ENCODE measurements around the gene PTH2.
"Not testable (repeated sequence)": the region's sequence is repeated elsewhere in the genome, so short reads cannot be mapped to it uniquely, and the experiment has no call there.

PTH2 gene, protein sequence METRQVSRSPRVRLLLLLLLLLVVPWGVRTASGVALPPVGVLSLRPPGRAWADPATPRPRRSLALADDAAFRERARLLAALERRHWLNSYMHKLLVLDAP

DNA sequence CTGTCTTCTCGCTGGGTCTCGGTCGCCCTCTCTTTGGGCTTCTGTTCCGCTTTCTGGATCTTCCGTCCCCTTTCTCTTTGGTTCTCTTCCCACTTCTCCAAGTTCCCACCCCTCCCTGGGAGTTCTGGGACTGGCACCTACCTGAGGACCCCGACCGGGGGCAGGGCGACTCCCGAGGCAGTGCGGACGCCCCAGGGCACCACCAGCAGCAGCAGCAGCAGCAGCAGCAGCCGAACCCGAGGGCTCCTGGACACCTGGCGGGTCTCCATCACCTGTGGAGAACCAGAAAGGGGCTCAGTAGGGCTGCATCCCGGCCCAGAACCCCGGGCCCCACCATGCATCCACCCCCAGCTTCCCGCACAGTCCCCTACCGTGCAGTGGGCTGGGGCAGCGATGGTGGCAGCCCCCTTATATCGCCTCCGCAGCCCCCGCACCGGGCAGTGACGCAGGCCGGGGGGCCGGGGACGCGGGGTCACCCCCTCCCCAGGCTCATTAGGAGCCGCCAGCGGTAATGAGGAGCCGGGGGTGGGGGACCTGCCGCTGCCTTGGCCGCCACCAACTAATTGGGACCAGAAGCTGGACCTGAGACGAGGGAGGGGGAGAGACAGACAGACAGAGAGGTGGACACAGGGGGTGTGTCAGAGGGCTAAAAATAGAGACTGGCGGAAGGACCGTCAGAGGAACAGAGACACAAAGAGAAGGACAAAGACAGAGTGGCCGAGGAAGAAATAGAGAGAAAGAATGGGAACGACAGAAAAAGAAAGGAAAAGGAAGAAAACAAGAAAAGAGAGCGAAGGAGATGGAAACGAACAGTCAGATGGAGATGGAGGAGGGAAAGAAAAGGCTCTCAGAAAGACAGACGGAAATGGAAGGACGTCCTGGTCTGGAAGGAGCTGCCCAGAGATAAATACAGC is at the start of gene PTH2:
Gene PTH2 (minus strand): TSS at position 371 of the 914 bp plus-strand sequence. CDS start 102 bp downstream, at position 269.
- in situ Hi-C loops (cut with MboI; ENCODE audit: low sequenced_read_pairs), result no loop called here

- in situ Hi-C loops (cut with MboI; ENCODE audit: low sequenced_read_pairs), result no loop called here
These were observed 49.7 kb upstream of the PTH2 start for GRCh38 chr19:49472936-49473335.

GRCh38 chr19:49470615-49470978 is 47.4 kb upstream of the PTH2 start:
- in situ Hi-C loops (cut with MboI; ENCODE audit: low sequenced_read_pairs), result no loop called here

DNA sequence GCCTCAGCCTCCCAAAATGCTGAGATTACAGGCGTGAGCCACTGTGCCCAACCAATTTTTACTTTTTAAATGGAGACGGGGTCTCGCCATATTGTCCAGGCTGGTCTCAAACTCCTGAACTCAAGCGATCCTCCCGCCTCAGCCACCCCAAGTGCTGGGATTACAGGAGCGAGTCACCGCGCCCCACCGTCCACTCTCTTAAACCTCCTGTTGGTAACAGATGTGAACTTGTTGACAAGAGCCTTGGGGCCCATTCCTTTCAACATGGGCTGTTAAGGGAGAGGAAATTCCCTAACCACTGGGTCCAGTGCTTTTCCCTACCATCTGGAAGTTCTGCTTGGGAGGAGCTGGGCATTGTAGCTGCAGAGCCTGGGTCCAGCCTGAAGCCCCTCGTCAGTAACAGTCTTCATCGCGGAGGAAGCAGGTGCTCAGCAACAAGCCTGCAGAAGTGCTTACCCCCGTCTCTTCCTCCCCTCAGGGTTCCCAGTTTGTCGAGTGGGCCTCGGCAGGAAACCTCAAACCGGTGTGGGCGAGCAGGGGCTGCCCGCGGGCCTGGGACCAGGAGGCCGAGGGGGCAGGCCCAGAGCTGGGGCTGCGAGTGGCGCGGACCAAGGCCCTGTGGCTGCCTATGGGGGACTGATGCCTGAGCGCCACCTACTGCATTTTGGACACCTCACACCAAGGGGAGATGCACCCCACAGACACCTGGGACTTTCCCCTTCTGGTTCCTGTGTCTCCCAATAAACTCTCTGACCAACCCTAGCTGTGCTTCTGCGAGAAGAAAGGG is 46.8 kb upstream of the PTH2 start:
- in situ Hi-C loops (cut with MboI; ENCODE audit: low sequenced_read_pairs), result no loop called here

DNA sequence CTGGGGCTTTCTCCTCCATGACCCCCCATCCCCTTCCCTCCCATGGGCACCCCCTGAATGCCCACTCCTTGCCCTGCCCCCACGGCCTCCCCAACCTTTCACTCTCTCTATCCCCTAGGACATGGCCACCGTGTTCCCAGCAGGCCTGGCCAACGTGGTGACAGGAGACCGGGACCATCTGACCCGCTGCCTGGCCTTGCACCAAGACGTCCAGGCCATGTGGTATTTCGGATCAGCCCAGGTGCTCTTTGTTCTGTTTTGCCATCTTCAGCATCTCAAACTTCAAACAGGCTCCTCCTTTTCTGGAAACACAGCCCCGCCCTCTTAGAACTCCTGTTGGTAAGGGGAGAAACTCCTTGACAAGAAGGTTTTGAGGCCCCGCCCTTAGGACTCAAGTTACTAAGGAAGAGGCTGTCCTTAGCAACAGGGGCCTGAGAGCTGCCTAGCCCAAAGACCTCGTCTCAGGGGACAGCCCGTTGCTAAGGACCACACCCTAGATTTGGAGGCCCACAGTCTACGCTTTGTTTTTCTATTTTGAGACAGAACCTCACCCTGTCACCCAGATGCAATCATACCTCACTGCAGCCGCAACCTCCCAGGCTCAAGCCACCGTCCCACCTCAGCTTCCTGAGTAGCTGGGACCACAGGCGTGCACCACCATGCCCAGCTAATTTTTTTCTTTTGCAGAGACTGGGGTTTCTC is 45.7 kb upstream of the PTH2 start:
- in situ Hi-C loops (cut with MboI; ENCODE audit: low sequenced_read_pairs), result no loop called here

- in situ Hi-C loops (cut with MboI; ENCODE audit: low sequenced_read_pairs), result no loop called here
These were observed 45.0 kb upstream of the PTH2 start for GRCh38 chr19:49468199-49468598.

- in situ Hi-C loops (cut with MboI; ENCODE audit: low sequenced_read_pairs), result no loop called here
These were observed 42.1 kb upstream of the PTH2 start for GRCh38 chr19:49465371-49465770.

GRCh38 chr19:49463960-49464740 is 40.9 kb upstream of the PTH2 start:
- in situ Hi-C loops (cut with MboI; ENCODE audit: low sequenced_read_pairs), result no loop called here

- in situ Hi-C loops (cut with MboI; ENCODE audit: low sequenced_read_pairs), result no loop called here
These were observed 39.3 kb upstream of the PTH2 start for GRCh38 chr19:49462492-49462891.

DNA sequence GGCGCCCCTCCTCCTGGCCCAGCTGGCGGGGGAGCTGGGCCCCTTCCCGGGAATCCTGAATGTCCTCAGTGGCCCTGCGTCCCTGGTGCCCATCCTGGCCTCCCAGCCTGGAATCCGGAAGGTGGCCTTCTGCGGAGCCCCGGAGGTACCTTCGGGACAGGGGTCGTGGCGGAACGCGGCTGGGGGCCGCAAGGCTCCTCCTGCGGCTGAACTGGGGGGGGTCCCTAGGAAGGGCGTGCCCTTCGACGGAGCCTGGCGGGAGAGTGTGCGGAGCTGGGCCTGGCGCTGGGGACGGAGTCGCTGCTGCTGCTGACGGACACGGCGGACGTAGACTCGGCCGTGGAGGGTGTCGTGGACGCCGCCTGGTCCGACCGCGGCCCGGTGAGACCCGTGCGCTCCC is 38.4 kb upstream of the PTH2 start:
- in situ Hi-C loops (cut with MboI; ENCODE audit: low sequenced_read_pairs), result no loop called here

DNA sequence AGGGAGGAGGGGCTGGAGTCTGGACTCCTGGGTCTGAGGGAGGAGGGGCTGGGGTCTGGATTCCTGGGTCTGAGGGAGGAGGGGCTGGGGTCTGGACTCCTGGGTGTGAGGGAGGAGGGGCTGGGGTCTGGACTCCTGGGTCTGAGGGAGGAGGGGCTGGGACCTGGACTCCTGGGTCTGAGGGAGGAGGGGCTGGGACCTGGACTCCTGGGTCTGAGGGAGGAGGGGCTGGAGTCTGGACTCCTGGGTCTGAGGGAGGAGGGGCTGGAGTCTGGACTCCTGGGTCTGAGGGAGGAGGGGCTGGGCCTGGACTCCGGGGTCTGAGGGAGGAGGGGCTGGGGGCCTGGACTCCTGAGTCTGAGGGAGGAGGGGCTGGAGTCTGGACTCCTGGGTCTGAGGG is 37.9 kb upstream of the PTH2 start:
- in situ Hi-C loops (cut with MboI; ENCODE audit: low sequenced_read_pairs), result not testable (repeated sequence)

- in situ Hi-C loops (cut with MboI; ENCODE audit: low sequenced_read_pairs), result no loop called here
These were observed 36.1 kb upstream of the PTH2 start for GRCh38 chr19:49459388-49459787.

GRCh38 chr19:49458567-49458903 is 35.3 kb upstream of the PTH2 start:
- in situ Hi-C loops (cut with MboI; ENCODE audit: low sequenced_read_pairs), result no loop called here

DNA sequence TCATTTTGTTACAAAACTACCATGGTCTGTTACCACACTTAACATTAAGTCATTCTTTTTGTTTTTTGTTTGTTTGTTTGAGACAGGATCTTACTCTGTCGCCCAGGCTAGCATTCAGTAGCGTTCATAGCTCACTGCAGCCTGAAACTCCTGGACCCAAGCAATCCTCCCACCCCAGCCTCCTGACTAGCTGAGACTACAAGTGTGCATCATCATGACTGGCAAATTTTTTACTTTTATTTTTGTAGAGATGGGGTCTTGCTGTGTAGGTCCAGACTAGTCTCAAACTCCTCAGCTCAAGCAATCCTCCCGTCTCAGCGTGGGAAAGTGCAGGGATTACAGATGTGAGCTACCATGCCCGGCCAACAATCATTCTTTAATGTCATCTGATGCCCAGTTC is 33.1 kb upstream of the PTH2 start:
- in situ Hi-C loops (cut with MboI; ENCODE audit: low sequenced_read_pairs), result no loop called here

GRCh38 chr19:49455773-49456172 is 32.5 kb upstream of the PTH2 start:
- in situ Hi-C loops (cut with MboI; ENCODE audit: low sequenced_read_pairs), result no loop called here

- in situ Hi-C loops (cut with MboI; ENCODE audit: low sequenced_read_pairs), result no loop called here
These were observed 30.6 kb upstream of the PTH2 start for GRCh38 chr19:49453757-49454240.

DNA sequence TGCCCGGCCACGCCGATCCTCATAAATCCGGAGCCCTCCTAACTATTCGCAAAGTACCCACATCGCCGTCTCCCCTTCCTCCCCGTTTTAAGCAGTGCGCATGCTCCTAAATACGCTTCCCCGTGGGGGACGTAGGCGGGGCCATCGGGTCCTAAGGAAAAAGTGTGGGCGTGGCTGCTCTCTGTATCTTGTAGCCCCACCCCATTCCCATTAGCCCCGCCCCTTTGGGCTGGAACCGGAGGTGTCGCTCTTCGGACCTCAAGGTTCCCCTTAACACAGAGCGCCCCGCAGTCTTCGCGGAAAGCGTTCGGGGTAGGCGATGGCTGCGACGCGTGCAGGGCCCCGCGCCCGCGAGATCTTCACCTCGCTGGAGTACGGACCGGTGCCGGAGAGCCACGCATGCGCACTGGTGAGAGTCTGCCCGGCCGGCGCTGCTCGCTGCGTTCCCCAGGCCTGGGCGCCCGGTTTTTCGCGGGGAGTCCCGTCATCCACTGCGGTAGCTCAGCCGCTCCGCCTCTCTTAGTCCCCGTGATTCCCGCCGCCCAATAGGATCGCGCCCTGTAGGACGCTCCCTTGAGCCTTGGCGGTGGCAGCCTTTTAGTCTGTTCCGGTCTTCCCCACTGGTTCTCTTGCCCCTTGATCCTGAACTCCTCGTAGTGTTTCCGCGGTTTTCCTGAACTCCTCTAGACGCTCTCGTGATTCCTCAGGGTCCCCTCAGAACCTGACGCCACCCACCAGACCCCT is 29.9 kb upstream of the PTH2 start, which contains the start of gene ALDH16A1:
Gene ALDH16A1 (plus strand): TSS at position 213 of the 744 bp plus-strand sequence. CDS start 107 bp downstream, at position 320.
- in situ Hi-C loops (cut with MboI; ENCODE audit: low sequenced_read_pairs), result no loop called here

- in situ Hi-C loops (cut with MboI; ENCODE audit: low sequenced_read_pairs), result no loop called here
These were observed 28.4 kb upstream of the PTH2 start, which contains the start of gene PIH1D1 for GRCh38 chr19:49451430-49452181. Gene PIH1D1, minus strand, starts transcription at chr19:49451814. Its CDS starts 240 bp downstream, at chr19:49451574.

DNA sequence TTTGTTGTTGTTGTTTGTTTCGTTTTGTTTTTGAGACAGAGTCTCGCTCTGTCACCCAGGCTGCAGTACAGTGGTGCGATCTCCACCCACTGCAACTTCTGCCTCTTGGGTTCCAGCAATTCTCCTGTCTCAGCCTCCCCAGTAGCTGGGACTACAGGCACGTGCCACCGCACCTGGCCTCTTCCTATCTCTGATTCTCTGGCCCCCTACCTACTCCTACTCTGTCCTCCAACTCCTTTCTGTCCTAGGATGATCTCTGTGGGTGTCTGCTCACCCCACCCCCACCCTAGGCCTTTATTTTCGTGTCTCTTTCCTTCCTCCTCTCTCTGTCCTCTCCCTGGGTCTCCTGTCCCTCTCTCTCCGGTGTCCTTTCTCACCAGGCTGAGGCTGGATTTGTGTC is 27.2 kb upstream of the PTH2 start:
- in situ Hi-C loops (cut with MboI; ENCODE audit: low sequenced_read_pairs), result no loop called here
